HG03159 (cell line): ENCODE measurements around the gene FECH.
"Not testable (repeated sequence)": the region's sequence is repeated elsewhere in the genome, so short reads cannot be mapped to it uniquely, and the experiment has no call there.

Experiments used
- ATAC-seq: cut with Tn5 transposase; IDR thresholded peaks from one replicate; pipeline ENCODE4 v1.9.1; 2021; ENCODE audit warnings: mild to moderate bottlenecking, moderate library complexity; ENCODE audit not compliant: unreplicated experiment

FECH gene

GRCh38 chr18:57533006-57533867 lies 53.3 kb downstream of the FECH start:
- ATAC-seq, result no peak

DNA sequence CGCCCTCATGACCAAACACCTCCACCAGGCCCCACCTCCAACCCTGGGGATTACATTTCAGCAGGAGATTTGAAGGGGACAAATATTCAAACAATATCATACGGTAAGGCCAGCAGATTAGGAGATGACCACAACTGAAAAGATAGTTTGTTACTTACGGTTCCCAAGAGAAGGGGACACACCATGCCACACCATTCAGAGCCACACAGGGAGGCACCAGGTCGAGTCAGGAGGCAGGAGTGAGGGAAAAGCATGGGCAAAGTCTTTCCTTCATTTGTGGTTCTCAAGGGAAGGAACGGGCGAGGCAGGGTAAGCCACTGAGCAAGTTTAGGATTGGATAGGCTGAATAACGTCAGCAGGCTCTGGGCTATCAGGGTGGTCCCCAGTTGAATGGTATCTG lies 57.4 kb downstream of the FECH start:
- no peak for ATAC-seq

- no peak for ATAC-seq
Observed at GRCh38 chr18:57527556-57528229, 58.8 kb downstream of the FECH start.

DNA sequence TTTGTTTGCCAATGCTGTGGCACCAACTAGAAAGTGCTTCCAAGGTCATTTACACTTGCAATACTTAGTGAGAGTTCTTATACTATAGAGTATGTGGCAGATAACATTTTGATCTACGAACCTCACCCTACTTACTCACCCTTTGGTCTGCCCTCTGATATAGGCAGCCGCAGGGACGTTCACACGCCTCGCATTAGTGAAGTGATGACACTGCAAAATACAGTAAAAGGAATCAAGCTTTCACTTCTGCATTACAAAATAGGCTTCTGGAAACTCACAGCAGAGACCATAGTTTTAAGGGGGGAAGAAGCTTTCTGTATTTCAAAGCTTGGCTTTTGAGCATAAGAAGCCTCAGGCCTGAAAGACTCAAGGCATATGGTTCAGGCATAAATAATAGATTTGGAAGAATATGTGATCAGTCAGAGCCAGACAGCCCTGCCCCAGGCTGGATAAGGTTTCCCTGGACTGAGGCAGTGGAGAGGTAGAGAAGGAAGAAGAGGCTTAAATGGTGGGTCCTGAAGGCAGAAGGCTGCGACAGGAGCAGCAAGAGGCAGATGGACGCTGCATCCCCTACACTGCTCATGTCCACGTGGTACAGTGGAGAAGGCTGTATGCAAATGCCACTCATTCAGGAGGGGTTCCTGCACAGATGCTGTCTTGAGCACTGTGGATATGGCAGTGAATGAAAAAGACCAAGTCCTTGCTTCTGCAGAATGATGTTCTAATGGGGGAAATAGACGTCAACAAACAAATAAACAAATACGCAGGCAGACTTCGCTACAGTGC lies 63.1 kb downstream of the FECH start:
- peak; percentile 72 for ATAC-seq

DNA sequence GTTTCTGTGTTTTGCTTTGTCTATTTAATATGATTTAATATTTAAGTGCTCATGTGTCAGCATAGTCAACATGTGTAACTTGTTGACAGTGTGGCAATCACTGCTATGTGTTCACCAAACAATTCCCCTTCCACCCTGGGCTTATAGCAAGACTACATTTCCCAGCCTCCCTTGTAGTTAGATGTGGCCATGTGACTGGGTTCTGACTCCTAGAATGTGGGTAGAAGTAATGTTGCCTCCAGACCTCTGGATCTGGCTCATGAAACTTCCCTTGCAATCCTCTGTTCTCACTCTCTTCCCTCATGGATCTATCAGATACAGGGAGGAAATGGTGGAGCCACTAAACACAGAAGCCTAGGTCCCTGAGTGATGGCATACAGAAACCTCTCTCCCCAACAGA lies 64.2 kb downstream of the FECH start:
- not testable (repeated sequence) for ATAC-seq

DNA sequence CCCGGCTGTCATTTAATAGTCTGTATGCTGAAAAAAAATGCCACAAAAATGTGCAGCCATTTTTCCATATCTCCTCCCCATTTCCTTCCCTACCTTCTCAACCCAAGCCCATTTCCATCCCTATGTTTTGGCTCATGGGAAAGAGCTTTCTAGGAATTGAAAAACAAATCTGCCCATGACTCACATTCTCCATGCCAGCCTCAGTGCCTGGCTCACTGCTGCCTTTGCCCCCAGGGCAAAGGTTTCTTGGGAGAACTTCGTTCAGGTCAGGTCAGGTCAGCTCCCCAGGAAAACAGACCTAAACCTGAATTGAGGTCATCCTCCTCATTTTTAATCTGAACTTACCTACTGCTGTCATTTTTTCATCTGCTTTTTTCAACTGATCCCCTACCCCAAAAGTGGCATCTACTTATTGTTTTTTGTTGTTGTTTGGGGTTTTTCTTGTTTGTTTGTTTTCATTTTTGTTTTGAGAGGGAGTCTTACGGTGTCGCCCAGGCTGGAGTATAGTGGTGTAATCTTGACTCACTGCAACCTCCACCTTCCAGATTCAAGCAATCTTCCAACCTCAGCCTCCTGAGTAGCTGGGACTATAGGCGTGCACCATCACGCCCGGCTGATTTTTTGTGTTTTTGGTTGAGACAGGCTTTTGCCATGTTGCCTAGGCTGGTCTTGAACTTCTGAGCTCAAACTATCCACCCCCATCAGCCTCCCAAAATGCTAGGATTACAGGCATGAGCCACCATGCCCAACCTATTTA lies 66.7 kb downstream of the FECH start:
- ATAC-seq, result no peak

- ATAC-seq, result no peak
Observed at GRCh38 chr18:57518533-57518932, 68.0 kb downstream of the FECH start.

DNA sequence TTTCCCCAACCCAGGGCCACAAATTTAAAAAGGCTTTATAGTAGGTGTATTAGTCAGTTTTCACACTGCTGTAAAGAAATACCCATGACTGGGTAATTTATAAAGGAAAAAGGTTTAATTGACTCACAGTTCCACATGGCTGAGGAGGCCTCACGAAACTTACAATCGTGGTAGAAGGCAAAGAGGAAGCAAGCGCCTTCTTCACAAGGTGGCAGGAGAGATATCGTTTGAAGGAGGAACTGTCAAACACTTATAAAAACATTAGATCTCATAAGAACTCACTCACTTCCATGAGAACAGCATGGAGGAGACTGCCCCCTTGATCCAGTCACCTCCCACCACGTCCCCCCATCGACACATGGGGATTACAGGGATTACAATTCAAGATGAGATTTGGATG lies 70.4 kb downstream of the FECH start:
- ATAC-seq, result no peak

GRCh38 chr18:57505231-57505630 lies 81.3 kb downstream of the FECH start:
- no peak for ATAC-seq

GRCh38 chr18:57502624-57503023 lies 83.9 kb downstream of the FECH start:
- no peak for ATAC-seq

GRCh38 chr18:57498682-57499256 lies 87.7 kb downstream of the FECH start:
- no peak for ATAC-seq
